HEK293T (cell line): ENCODE results near the gene DST.

Experiments used
- CTCF ChIA-PET: fragments of 350-600 bp; formaldehyde crosslinking; extraction: SDS; loops from one replicate; lab custom pipeline; 2021; ENCODE audit warnings: antibody characterized with exemption, inconsistent platforms; lab: Yijun Ruan, JAX
- POLR2A ChIA-PET: fragments of 350-600 bp; formaldehyde crosslinking; extraction: SDS; loops from one replicate; lab custom pipeline; 2020; ENCODE audit warnings: antibody characterized with exemption, inconsistent platforms; lab: Yijun Ruan, JAX
- DNase-seq: peaks from one replicate; pipeline ENCODE4 v3.0.0; 2012; ENCODE audit warnings: mixed read lengths; ENCODE audit errors: extremely low spot score
- ARNT ChIP-seq: fragments of 450-650 bp; IDR thresholded peaks from 2 replicates; pipeline ENCODE4 v1.6.1; 2017; ENCODE audit warnings: mild to moderate bottlenecking
- BHLHE40 ChIP-seq: fragments of 450-650 bp; IDR thresholded peaks from 2 replicates; pipeline ENCODE4 v1.6.1; 2016; ENCODE audit warnings: mild to moderate bottlenecking, moderate library complexity, borderline replicate concordance
- CTBP1 ChIP-seq: fragments of 450-650 bp; IDR thresholded peaks from 2 replicates; pipeline ENCODE4 v1.6.1; 2016; ENCODE audit warnings: borderline replicate concordance
- ELF4 ChIP-seq: fragments of 450-650 bp; IDR thresholded peaks from 2 replicates; pipeline ENCODE4 v1.6.1; 2017; ENCODE audit warnings: antibody characterized with exemption
- FOXA1 ChIP-seq: fragments of 450-650 bp; IDR thresholded peaks from 2 replicates; pipeline ENCODE4 v1.6.1; 2016; ENCODE audit warnings: mild to moderate bottlenecking
- FOXK2 ChIP-seq: fragments of 450-650 bp; IDR thresholded peaks from 2 replicates; pipeline ENCODE4 v1.6.1; 2016; ENCODE audit warnings: mild to moderate bottlenecking
- FOXM1 ChIP-seq: fragments of 450-650 bp; IDR thresholded peaks from 2 replicates; pipeline ENCODE4 v1.6.1; 2017; ENCODE audit warnings: mild to moderate bottlenecking, borderline replicate concordance
- HDGF ChIP-seq: fragments of 450-650 bp; IDR thresholded peaks from 2 replicates; pipeline ENCODE4 v1.6.1; 2017; ENCODE audit warnings: antibody characterized with exemption, borderline replicate concordance
- L3MBTL2 ChIP-seq: fragments of 450-650 bp; conservative IDR thresholded peaks from 2 replicates; pipeline ENCODE4 v1.6.1; 2016; ENCODE audit warnings: mild to moderate bottlenecking
- LEF1 ChIP-seq: fragments of 450-650 bp; IDR thresholded peaks from 2 replicates; pipeline ENCODE4 v1.6.1; 2017; ENCODE audit warnings: mild to moderate bottlenecking, borderline replicate concordance
- NFRKB ChIP-seq: fragments of 450-650 bp; IDR thresholded peaks from 2 replicates; pipeline ENCODE4 v1.6.1; 2016; ENCODE audit warnings: mild to moderate bottlenecking, moderate library complexity
- SP1 ChIP-seq: fragments of 450-650 bp; IDR thresholded peaks from 2 replicates; pipeline ENCODE4 v1.6.1; 2017
- SUZ12 ChIP-seq: fragments of 450-650 bp; IDR thresholded peaks from 2 replicates; pipeline ENCODE4 v1.6.1; 2016; ENCODE audit warnings: mild to moderate bottlenecking
- TARDBP ChIP-seq: fragments of 450-650 bp; IDR thresholded peaks from 2 replicates; pipeline ENCODE4 v1.6.1; 2016
- ZNF384 ChIP-seq: fragments of 450-650 bp; IDR thresholded peaks from 2 replicates; pipeline ENCODE4 v1.6.1; 2016
- TF ChIP-seq, protein P1 (sequence below): fragments of 450-650 bp; IDR thresholded peaks from 2 replicates; pipeline ENCODE4 v1.6.1; 2016

Gene DST

DNA sequence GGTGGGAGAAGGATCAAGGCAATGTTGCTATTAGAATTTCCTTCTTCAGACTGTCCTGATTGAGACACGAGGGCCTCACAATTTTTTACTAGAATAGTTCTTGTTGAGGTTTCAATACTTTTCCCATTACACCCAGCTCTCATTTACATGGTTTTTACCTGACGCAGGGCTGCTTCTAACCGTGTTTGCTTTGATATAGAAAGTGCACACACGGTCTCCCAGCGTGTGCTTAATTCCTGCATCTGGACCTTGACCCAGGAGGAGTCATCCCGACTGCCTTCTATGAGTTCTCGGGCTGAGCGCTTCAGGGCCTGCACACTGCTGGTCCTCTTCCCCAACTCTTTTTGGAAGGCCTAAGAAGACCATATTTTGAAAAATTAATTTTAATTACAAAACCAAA, 160.2 kb downstream of the DST start:
- TF ChIP-seq LEF1 (no peak), ARNT (no peak), TARDBP (no peak), HDGF (no peak), L3MBTL2 (no peak), ELF4 (no peak), ZNF384 (no peak), BHLHE40 (no peak)
- TF ChIP-seq, protein P1, sequence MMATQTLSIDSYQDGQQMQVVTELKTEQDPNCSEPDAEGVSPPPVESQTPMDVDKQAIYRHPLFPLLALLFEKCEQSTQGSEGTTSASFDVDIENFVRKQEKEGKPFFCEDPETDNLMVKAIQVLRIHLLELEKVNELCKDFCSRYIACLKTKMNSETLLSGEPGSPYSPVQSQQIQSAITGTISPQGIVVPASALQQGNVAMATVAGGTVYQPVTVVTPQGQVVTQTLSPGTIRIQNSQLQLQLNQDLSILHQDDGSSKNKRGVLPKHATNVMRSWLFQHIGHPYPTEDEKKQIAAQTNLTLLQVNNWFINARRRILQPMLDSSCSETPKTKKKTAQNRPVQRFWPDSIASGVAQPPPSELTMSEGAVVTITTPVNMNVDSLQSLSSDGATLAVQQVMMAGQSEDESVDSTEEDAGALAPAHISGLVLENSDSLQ, result no peak
- ChIA-PET CTCF (no interaction called here), POLR2A (no interaction called here)
- DNase-seq, result no peak

GRCh38 chr6:56481957-56482356, 160.7 kb downstream of the DST start:
- TF ChIP-seq FOXA1 (no peak), ELF4 (no peak), SP1 (no peak), LEF1 (no peak), ZNF384 (no peak), TARDBP (no peak), ARNT (no peak), FOXK2 (no peak), CTBP1 (no peak), HDGF (no peak), L3MBTL2 (no peak), NFRKB (no peak), BHLHE40 (no peak), FOXM1 (no peak), SUZ12 (no peak)
- TF ChIP-seq, protein P1, result no peak

GRCh38 chr6:56480654-56481337, 161.9 kb downstream of the DST start:
- DNase-seq, result no peak
- POLR2A ChIA-PET, result no interaction called here

More at GRCh38 chr6:56481957-56482356, 160.7 kb downstream of the DST start:
- CTCF ChIA-PET, result no interaction called here
- DNase-seq, result no peak
- POLR2A ChIA-PET, result no interaction called here

GRCh38 chr6:56480246-56480645, 162.4 kb downstream of the DST start:
- TF ChIP-seq TARDBP (no peak), SUZ12 (no peak), FOXM1 (no peak), L3MBTL2 (no peak), HDGF (no peak), ARNT (no peak), BHLHE40 (no peak), LEF1 (no peak), FOXK2 (no peak), CTBP1 (no peak), NFRKB (no peak), ZNF384 (no peak), ELF4 (no peak), SP1 (no peak), FOXA1 (no peak)
- TF ChIP-seq, protein P1, result no peak
- DNase-seq, result no peak
- POLR2A ChIA-PET, result no interaction called here
- CTCF ChIA-PET, result no interaction called here

More at GRCh38 chr6:56480654-56481337, 161.9 kb downstream of the DST start:
- CTCF ChIA-PET, result no interaction called here
- TF ChIP-seq, protein P1, result no peak
- no peak for TF ChIP-seq CTBP1
- TF ChIP-seq L3MBTL2, result no peak
- TF ChIP-seq ZNF384, result no peak
- no peak for TF ChIP-seq SUZ12
- TF ChIP-seq BHLHE40, result no peak

- ChIA-PET CTCF (no interaction called here), POLR2A (no interaction called here)
- no peak for TF ChIP-seq ZNF384
- no peak for TF ChIP-seq CTBP1
- no peak for TF ChIP-seq BHLHE40
These were observed 163.3 kb downstream of the DST start for GRCh38 chr6:56479381-56479780.

GRCh38 chr6:56478202-56478601, 164.5 kb downstream of the DST start:
- DNase-seq, result no peak
- TF ChIP-seq LEF1 (no peak), SUZ12 (no peak), FOXA1 (no peak), ZNF384 (no peak), ARNT (no peak), CTBP1 (no peak), NFRKB (no peak), L3MBTL2 (no peak), FOXK2 (no peak), HDGF (no peak), ELF4 (no peak), TARDBP (no peak), FOXM1 (no peak), SP1 (no peak), BHLHE40 (no peak)
- TF ChIP-seq, protein P1, result no peak
- CTCF ChIA-PET, result no interaction called here
- POLR2A ChIA-PET, result no interaction called here

More at GRCh38 chr6:56479381-56479780, 163.3 kb downstream of the DST start:
- no peak for DNase-seq
